HepG2 (cell line): ENCODE data around the gene COX6A2. TPM values are rescaled to one million over a fixed set of nuclear protein-coding genes. Genes with fewer than 3 reads are reported as not detected.

Experiments
- EED ChIP-seq: sonication (generic); formaldehyde crosslinking; IDR thresholded peaks from 2 replicates; pipeline ENCODE4 v1.5.0; 2020; ENCODE audit warnings: mild to moderate bottlenecking, missing genetic modification reagents
- ERF ChIP-seq: IDR thresholded peaks from 2 replicates; pipeline ENCODE4 v1.6.1; 2018; ENCODE audit warnings: missing biosample characterization, missing genetic modification reagents
- KLF11 ChIP-seq: IDR thresholded peaks from 2 replicates; pipeline ENCODE4 v1.6.1; 2016; ENCODE audit warnings: missing compliant biosample characterization
- MAZ ChIP-seq, 2 experiments: sonication (generic) in 1 of 2; formaldehyde crosslinking in 1 of 2; IDR thresholded peaks; 2 replicates each; pipeline versions ENCODE4 v1.5.0 to v1.6.1; 2012 to 2020; ENCODE audit warnings: low read depth in 2 of 2, mild to moderate bottlenecking in 2 of 2, borderline replicate concordance in 1 of 2, improper control_type of control experiment in 1 of 2, low read length in 1 of 2, missing genetic modification reagents in 1 of 2, moderate library complexity in 1 of 2
- MTA1 ChIP-seq: sonication (generic); formaldehyde crosslinking; IDR thresholded peaks from 2 replicates; pipeline ENCODE4 v1.4.0; 2020; ENCODE audit warnings: missing genetic modification reagents, mild to moderate bottlenecking, borderline replicate concordance
- NCOA2 ChIP-seq: sonication (generic); formaldehyde crosslinking; IDR thresholded peaks from 2 replicates; pipeline ENCODE4 v1.8.0; 2022; ENCODE audit warnings: inconsistent platforms
- NFKB2 ChIP-seq: sonication (generic); formaldehyde crosslinking; IDR thresholded peaks from 2 replicates; pipeline ENCODE4 v1.4.0; 2020; ENCODE audit warnings: missing genetic modification reagents, borderline replicate concordance
- SALL1 ChIP-seq: sonication (generic); formaldehyde crosslinking; IDR thresholded peaks from 2 replicates; pipeline ENCODE4 v1.8.0; 2022; ENCODE audit warnings: mild to moderate bottlenecking, missing genetic modification reagents
- ZMYM2 ChIP-seq: sonication (generic); formaldehyde crosslinking; IDR thresholded peaks from 2 replicates; pipeline ENCODE4 v1.8.0; 2022; ENCODE audit warnings: mild to moderate bottlenecking, missing genetic modification reagents
- ZNF224 ChIP-seq: sonication (generic); formaldehyde crosslinking; IDR thresholded peaks from 2 replicates; pipeline ENCODE4 v1.5.0; 2020; ENCODE audit warnings: mild to moderate bottlenecking, missing genetic modification reagents
- ZNF558 ChIP-seq: sonication (generic); formaldehyde crosslinking; IDR thresholded peaks from 2 replicates; pipeline ENCODE4 v1.9.0; 2022; ENCODE audit warnings: mild to moderate bottlenecking, missing genetic modification reagents, borderline replicate concordance
- ZNF660 ChIP-seq: sonication (generic); formaldehyde crosslinking; IDR thresholded peaks from 2 replicates; pipeline ENCODE4 v1.5.1; 2020; ENCODE audit warnings: mild to moderate bottlenecking, low read depth, missing genetic modification reagents, borderline replicate concordance
- polyA plus RNA-seq, 8 experiments: library from polyadenylated mRNA; depleted of rRNA in 3 of 8; stranded (reverse) in 7 of 8; unstranded in 1 of 8; fragments of >200 nt; fragmentation: Illumina TruSeq in 4 of 8; extraction: Trizol in 4 of 8; gene quantifications; 2 replicates each; pipeline versions ENCODE4 v1.2.1 to v1.2.3, GENCODE V29; 2011 to 2016; ENCODE audit warnings: low read depth in 4 of 8, missing spikeins in 1 of 8, mixed read lengths in 1 of 8; ENCODE audit not compliant: insufficient read depth in 1 of 8
- total RNA-seq, 5 experiments: library from RNA; depleted of rRNA; stranded (reverse); fragments of >200 nt; fragmentation: Illumina TruSeq; extraction: Trizol; gene quantifications; 2 replicates each; pipeline ENCODE4 v1.2.3, GENCODE V29; 2016; ENCODE audit warnings: low read depth in 1 of 5
- TF ChIP-seq, protein P1 (sequence below): sonication (generic); formaldehyde crosslinking; IDR thresholded peaks from 2 replicates; pipeline ENCODE4 v1.5.0; 2020; ENCODE audit warnings: mild to moderate bottlenecking, missing genetic modification reagents, borderline replicate concordance
- TF ChIP-seq, protein P2 (sequence below): sonication (generic); formaldehyde crosslinking; IDR thresholded peaks from 2 replicates; pipeline ENCODE4 v1.5.0; 2020; ENCODE audit warnings: mild to moderate bottlenecking, missing genetic modification reagents, borderline replicate concordance
- TF ChIP-seq, protein P3 (sequence below): sonication (generic); formaldehyde crosslinking; IDR thresholded peaks from 2 replicates; pipeline ENCODE4 v1.5.0; 2020; ENCODE audit warnings: missing genetic modification reagents

The COX6A2 gene
- total and polyA plus RNA-seq, 2 of the 13 experiments (the other 11 are each of a cell fraction or from before 2014, with no cell fraction given): not detected

DNA sequence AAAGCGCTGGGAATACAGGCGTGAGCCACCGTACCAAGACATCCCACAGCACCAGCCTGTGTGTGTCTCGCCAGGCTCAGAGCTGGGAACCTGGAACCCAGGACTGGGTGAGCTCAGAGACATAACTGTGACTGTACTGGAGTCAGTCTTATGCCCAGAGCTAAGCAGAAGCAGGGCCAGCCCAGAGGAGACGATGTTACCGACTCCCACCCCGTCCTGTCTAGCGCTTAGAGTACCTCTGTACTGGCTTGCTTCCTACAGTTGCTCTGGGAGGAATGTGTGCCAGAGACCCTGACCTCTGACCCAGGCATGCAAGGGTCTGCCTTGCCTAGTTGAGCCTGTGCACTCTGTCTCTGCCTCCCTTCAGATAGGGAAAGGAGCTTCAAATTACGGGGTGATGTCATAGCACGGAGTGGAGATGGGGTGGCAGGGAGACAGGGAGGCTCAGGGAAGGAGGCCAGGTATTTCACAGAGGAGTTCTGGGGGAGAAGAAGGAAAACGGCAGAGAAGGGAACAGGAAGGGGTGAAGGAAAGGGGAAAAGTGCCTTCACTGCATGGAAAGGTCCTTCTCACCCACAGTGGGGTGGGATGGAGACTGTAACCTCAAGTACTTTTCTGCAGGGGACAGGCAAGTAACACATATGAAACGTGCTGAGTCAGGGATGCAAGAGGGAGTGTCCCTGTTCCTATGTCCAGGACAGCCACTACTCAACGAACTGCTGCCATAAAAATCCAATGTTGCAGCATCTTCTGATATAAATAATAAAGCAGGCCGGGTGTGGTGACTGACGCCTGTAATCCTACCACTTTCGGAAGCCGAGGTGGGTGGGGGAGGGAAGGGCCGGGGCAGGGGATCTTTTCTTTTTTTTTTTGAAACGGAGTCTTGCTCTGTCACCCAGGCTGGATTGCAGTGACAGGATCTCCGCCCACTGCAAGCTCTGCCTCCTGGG, 25.4 kb upstream of the COX6A2 start (continued):
- TF ChIP-seq, protein P1, sequence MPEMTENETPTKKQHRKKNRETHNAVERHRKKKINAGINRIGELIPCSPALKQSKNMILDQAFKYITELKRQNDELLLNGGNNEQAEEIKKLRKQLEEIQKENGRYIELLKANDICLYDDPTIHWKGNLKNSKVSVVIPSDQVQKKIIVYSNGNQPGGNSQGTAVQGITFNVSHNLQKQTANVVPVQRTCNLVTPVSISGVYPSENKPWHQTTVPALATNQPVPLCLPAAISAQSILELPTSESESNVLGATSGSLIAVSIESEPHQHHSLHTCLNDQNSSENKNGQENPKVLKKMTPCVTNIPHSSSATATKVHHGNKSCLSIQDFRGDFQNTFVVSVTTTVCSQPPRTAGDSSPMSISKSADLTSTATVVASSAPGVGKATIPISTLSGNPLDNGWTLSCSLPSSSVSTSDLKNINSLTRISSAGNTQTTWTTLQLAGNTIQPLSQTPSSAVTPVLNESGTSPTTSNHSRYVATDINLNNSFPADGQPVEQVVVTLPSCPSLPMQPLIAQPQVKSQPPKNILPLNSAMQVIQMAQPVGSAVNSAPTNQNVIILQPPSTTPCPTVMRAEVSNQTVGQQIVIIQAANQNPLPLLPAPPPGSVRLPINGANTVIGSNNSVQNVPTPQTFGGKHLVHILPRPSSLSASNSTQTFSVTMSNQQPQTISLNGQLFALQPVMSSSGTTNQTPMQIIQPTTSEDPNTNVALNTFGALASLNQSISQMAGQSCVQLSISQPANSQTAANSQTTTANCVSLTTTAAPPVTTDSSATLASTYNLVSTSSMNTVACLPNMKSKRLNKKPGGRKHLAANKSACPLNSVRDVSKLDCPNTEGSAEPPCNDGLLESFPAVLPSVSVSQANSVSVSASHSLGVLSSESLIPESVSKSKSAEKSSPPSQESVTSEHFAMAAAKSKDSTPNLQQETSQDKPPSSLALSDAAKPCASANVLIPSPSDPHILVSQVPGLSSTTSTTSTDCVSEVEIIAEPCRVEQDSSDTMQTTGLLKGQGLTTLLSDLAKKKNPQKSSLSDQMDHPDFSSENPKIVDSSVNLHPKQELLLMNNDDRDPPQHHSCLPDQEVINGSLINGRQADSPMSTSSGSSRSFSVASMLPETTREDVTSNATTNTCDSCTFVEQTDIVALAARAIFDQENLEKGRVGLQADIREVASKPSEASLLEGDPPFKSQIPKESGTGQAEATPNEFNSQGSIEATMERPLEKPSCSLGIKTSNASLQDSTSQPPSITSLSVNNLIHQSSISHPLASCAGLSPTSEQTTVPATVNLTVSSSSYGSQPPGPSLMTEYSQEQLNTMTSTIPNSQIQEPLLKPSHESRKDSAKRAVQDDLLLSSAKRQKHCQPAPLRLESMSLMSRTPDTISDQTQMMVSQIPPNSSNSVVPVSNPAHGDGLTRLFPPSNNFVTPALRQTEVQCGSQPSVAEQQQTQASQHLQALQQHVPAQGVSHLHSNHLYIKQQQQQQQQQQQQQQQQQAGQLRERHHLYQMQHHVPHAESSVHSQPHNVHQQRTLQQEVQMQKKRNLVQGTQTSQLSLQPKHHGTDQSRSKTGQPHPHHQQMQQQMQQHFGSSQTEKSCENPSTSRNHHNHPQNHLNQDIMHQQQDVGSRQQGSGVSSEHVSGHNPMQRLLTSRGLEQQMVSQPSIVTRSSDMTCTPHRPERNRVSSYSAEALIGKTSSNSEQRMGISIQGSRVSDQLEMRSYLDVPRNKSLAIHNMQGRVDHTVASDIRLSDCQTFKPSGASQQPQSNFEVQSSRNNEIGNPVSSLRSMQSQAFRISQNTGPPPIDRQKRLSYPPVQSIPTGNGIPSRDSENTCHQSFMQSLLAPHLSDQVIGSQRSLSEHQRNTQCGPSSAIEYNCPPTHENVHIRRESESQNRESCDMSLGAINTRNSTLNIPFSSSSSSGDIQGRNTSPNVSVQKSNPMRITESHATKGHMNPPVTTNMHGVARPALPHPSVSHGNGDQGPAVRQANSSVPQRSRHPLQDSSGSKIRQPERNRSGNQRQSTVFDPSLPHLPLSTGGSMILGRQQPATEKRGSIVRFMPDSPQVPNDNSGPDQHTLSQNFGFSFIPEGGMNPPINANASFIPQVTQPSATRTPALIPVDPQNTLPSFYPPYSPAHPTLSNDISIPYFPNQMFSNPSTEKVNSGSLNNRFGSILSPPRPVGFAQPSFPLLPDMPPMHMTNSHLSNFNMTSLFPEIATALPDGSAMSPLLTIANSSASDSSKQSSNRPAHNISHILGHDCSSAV: no peak
- peak; percentile 65 for TF ChIP-seq NCOA2 (CRISPR knock-in tag)
- TF ChIP-seq NFKB2: peak; percentile 45; the same call in 1 of the 2 replicates
- TF ChIP-seq KLF11 (CRISPR knock-in tag): no peak
- peak; percentile 34; the same call in 1 of the 2 replicates for TF ChIP-seq ZNF224 (CRISPR knock-in tag)
- TF ChIP-seq ERF (CRISPR knock-in tag): no peak
- TF ChIP-seq, protein P2, sequence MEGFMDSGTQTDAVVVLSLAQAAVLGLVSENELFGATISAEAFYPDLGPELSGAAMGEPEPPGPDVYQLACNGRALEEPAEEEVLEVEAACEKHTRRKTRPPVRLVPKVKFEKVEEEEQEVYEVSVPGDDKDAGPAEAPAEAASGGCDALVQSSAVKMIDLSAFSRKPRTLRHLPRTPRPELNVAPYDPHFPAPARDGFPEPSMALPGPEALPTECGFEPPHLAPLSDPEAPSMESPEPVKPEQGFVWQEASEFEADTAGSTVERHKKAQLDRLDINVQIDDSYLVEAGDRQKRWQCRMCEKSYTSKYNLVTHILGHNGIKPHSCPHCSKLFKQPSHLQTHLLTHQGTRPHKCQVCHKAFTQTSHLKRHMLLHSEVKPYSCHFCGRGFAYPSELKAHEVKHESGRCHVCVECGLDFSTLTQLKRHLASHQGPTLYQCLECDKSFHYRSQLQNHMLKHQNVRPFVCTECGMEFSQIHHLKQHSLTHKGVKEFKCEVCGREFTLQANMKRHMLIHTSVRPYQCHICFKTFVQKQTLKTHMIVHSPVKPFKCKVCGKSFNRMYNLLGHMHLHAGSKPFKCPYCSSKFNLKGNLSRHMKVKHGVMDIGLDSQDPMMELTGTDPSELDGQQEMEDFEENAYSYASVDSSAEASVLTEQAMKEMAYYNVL: no peak
- TF ChIP-seq ZNF660 (CRISPR knock-in tag): no peak
- TF ChIP-seq, protein P3, sequence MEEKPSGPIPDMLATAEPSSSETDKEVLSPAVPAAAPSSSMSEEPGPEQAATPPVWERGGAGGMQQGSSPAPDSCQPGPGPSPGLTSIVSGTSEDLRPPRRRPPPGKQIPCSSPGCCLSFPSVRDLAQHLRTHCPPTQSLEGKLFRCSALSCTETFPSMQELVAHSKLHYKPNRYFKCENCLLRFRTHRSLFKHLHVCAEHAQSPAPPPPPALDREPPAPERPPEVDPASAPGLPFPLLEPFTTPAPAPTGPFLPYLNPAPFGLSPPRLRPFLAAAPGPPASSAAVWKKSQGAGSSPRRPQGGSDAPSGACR (CRISPR knock-in tag): no peak
- 0 out of 2 replicates have a peak, but pooled peaks have one; percentile 58 for TF ChIP-seq MTA1 (CRISPR knock-in tag)
- 0 out of 2 replicates have a peak, but pooled peaks have one; percentile 74 for TF ChIP-seq ZMYM2 (CRISPR knock-in tag)
- TF ChIP-seq MAZ (IDR thresholded peaks at IDR 0.05; ENCODE audit: borderline replicate concordance, low read depth, low read length): no peak
- TF ChIP-seq MAZ (CRISPR knock-in tag; IDR thresholded peaks at IDR 0.05; ENCODE audit: low read depth): no peak
- no peak for TF ChIP-seq EED (CRISPR knock-in tag)
- peak; percentile 77 for TF ChIP-seq SALL1 (CRISPR knock-in tag)
- TF ChIP-seq ZNF558: no peak
